Thymus (tissue), 11 donors: ENCODE data around the gene NRXN3. TPM values are rescaled to one million over a fixed set of nuclear protein-coding genes. Genes with fewer than 3 reads are reported as not detected.

Source experiments
- DNase-seq, 9 donors: peaks; one replicate each; pipeline ENCODE4 v3.0.0-alpha.2; 2013; ENCODE audit warnings: low spot score in 9 of 9, low read depth in 6 of 9, missing footprints in 1 of 9
- H3K27ac ChIP-seq, 2 donors: one replicate each; pipeline ENCODE4 v1.5.1; 2013; ENCODE audit warnings: control low read depth in 1 of 2, low read depth in 1 of 2, low read length in 1 of 2, mild to moderate bottlenecking in 1 of 2, moderate library complexity in 1 of 2
- H3K27me3 ChIP-seq, 2 donors: one replicate each; pipeline ENCODE4 v1.5.1; 2013; ENCODE audit warnings: low read length in 1 of 2; ENCODE audit not compliant: control insufficient read depth in 2 of 2, insufficient read depth in 1 of 2
- H3K36me3 ChIP-seq, 2 donors: one replicate each; pipeline ENCODE4 v1.5.1; 2013; ENCODE audit warnings: low read length in 1 of 2, mild to moderate bottlenecking in 1 of 2, moderate library complexity in 1 of 2; ENCODE audit not compliant: control insufficient read depth in 2 of 2, insufficient read depth in 2 of 2
- H3K4me1 ChIP-seq, 2 donors: one replicate each; pipeline ENCODE4 v1.5.1; 2013; ENCODE audit warnings: low read length in 2 of 2; ENCODE audit not compliant: control insufficient read depth in 2 of 2, insufficient read depth in 2 of 2
- H3K4me3 ChIP-seq, 2 donors: one replicate each; pipeline ENCODE4 v1.5.1; 2013; ENCODE audit warnings: low read length in 2 of 2, control low read depth in 1 of 2, mild to moderate bottlenecking in 1 of 2
- H3K9me3 ChIP-seq, 2 donors: one replicate each; pipeline ENCODE4 v1.5.1; 2013; ENCODE audit warnings: low read length in 1 of 2, mild to moderate bottlenecking in 1 of 2; ENCODE audit not compliant: control insufficient read depth in 2 of 2, insufficient read depth in 1 of 2
- WGBS: extraction: QIAGEN DNeasy Blood & Tissue Kit; methylation state at CpG from one replicate; pipeline ENCODE4 v1.1.7; 2013; 5-methylcytosine and 5-hydroxymethylcytosine counted together
- polyA plus RNA-seq: library from polyadenylated mRNA; stranded (reverse); fragments of 200-250 nt; gene quantifications from one replicate; pipeline ENCODE4 v1.2.3, GENCODE V29; 2013
- total RNA-seq: library from RNA; stranded (reverse); fragments of 120-200 nt; gene quantifications from one replicate; pipeline ENCODE4 v1.2.4, GENCODE V29; 2013
- donor health status: healthy.

The NRXN3 gene
- total and polyA plus RNA-seq, 2 donors = 1.5 to 3.7 TPM

- 94% methylated on average over 4 of the region's 4 CpGs for WGBS
- H3K27ac ChIP-seq = no peak overlapping the region
Observed at GRCh38 chr14:79180656-79181055, 1010.5 kb downstream of the NRXN3 start.

GRCh38 chr14:79186523-79186922, 1016.4 kb downstream of the NRXN3 start:
- H3K27me3 ChIP-seq = no peaks in the 10 kb centered on the region
- no peak overlapping the region for H3K4me3 ChIP-seq
- H3K36me3 ChIP-seq = no peaks in the 10 kb centered on the region
- DNase-seq = no peak
- H3K27ac ChIP-seq = no peak overlapping the region
- WGBS = 90% methylated on average over 3 of the region's 3 CpGs
- no peaks in the 10 kb centered on the region for H3K9me3 ChIP-seq
- no peaks in the 10 kb centered on the region for H3K4me1 ChIP-seq

More at GRCh38 chr14:79180656-79181055, 1010.5 kb downstream of the NRXN3 start:
- no peak for DNase-seq
- H3K9me3 ChIP-seq = no peaks in the 10 kb centered on the region
- H3K4me1 ChIP-seq = no peaks in the 10 kb centered on the region
- H3K36me3 ChIP-seq = no peaks in the 10 kb centered on the region
- H3K27me3 ChIP-seq = no peaks in the 10 kb centered on the region
- H3K4me3 ChIP-seq = no peak overlapping the region

GRCh38 chr14:79193689-79194477, 1023.7 kb downstream of the NRXN3 start:
- Histone ChIP-seq H3K9me3 (no peaks in the 10 kb centered on the region), H3K36me3 (no peaks in the 10 kb centered on the region), H3K27ac (no peak overlapping the region), H3K4me3 (no peak overlapping the region), H3K27me3 (no peaks in the 10 kb centered on the region), H3K4me1 (no peaks in the 10 kb centered on the region)
- no peak for DNase-seq
- 83% methylated on average over 5 of the region's 5 CpGs for WGBS

- DNase-seq = no peak
- Histone ChIP-seq H3K27ac (no peak overlapping the region), H3K4me1 (no peaks in the 10 kb centered on the region), H3K27me3 (no peaks in the 10 kb centered on the region), H3K9me3 (no peaks in the 10 kb centered on the region), H3K4me3 (no peak overlapping the region), H3K36me3 (no peaks in the 10 kb centered on the region)
- WGBS = 89% methylated on average over 1 of the region's 1 CpG
Observed at GRCh38 chr14:79196216-79196615, 1026.0 kb downstream of the NRXN3 start.

- no peaks in the 10 kb centered on the region for H3K4me1 ChIP-seq
- no peaks in the 10 kb centered on the region for H3K27me3 ChIP-seq
- no peak for DNase-seq
- no peaks in the 10 kb centered on the region for H3K36me3 ChIP-seq
- H3K27ac ChIP-seq = no peak overlapping the region
- WGBS = 94% methylated on average over 6 of the region's 6 CpGs
- no peak overlapping the region for H3K4me3 ChIP-seq
- H3K9me3 ChIP-seq = no peaks in the 10 kb centered on the region
Observed at GRCh38 chr14:79197516-79197915, 1027.3 kb downstream of the NRXN3 start.

- no peak overlapping the region for H3K4me3 ChIP-seq
- DNase-seq = no peak
- no peaks in the 10 kb centered on the region for H3K9me3 ChIP-seq
- H3K27ac ChIP-seq = no peak overlapping the region
- H3K4me1 ChIP-seq = no peaks in the 10 kb centered on the region
- 89% methylated on average over 4 of the region's 4 CpGs for WGBS
- no peaks in the 10 kb centered on the region for H3K36me3 ChIP-seq
- H3K27me3 ChIP-seq = no peaks in the 10 kb centered on the region
Observed at GRCh38 chr14:79199217-79199616, 1029.0 kb downstream of the NRXN3 start.

- no peaks in the 10 kb centered on the region for H3K36me3 ChIP-seq
- DNase-seq = no peak
- H3K9me3 ChIP-seq = no peaks in the 10 kb centered on the region
- H3K4me1 ChIP-seq = no peaks in the 10 kb centered on the region
- no peak overlapping the region for H3K27ac ChIP-seq
- no peaks in the 10 kb centered on the region for H3K27me3 ChIP-seq
- H3K4me3 ChIP-seq = no peak overlapping the region
- WGBS = 95% methylated on average over 3 of the region's 3 CpGs
Observed at GRCh38 chr14:79201564-79202207, 1031.5 kb downstream of the NRXN3 start.

- no peaks in the 10 kb centered on the region for H3K9me3 ChIP-seq
- no peaks in the 10 kb centered on the region for H3K4me1 ChIP-seq
- no peaks in the 10 kb centered on the region for H3K27me3 ChIP-seq
- H3K27ac ChIP-seq = no peak overlapping the region
- H3K36me3 ChIP-seq = no peaks in the 10 kb centered on the region
- H3K4me3 ChIP-seq = no peak overlapping the region
- no peak for DNase-seq
Observed at GRCh38 chr14:79204591-79204990, 1034.4 kb downstream of the NRXN3 start.

GRCh38 chr14:79209418-79209817, 1039.2 kb downstream of the NRXN3 start:
- no peak for DNase-seq
- no peaks in the 10 kb centered on the region for H3K9me3 ChIP-seq
- no peaks in the 10 kb centered on the region for H3K4me1 ChIP-seq
- 84% methylated on average over 2 of the region's 2 CpGs for WGBS
- no peak overlapping the region for H3K27ac ChIP-seq
- H3K27me3 ChIP-seq = no peaks in the 10 kb centered on the region
- H3K4me3 ChIP-seq = no peak overlapping the region
- no peaks in the 10 kb centered on the region for H3K36me3 ChIP-seq
